H9 (cell line): ENCODE measurements around the gene LDLRAP1. TPM values are rescaled to one million over a fixed set of nuclear protein-coding genes. Genes with fewer than 3 reads are reported as not detected.

ENCODE experiments used
- DNase-seq: peaks from one replicate; pipeline ENCODE4 v3.0.0-alpha.2; 2017
- H2AFZ ChIP-seq: one replicate; pipeline ENCODE4 v1.6.1; 2013; ENCODE audit warnings: mild to moderate bottlenecking, low read length, control low read depth, moderate library complexity
- H2AK5ac ChIP-seq: 2 replicates; pipeline ENCODE4 v1.6.1; 2013; ENCODE audit warnings: low read length, control low read depth, mixed read lengths; ENCODE audit not compliant: insufficient read length
- H2BK120ac ChIP-seq: one replicate; pipeline ENCODE4 v1.6.1; 2013; ENCODE audit warnings: low read depth, mild to moderate bottlenecking, low read length, control low read depth, inconsistent platforms; ENCODE audit not compliant: poor library complexity, severe bottlenecking
- H2BK12ac ChIP-seq: 2 replicates; pipeline ENCODE4 v1.6.1; 2013; ENCODE audit warnings: low read length, control low read depth, mixed read lengths, low read depth; ENCODE audit not compliant: insufficient read length
- H2BK15ac ChIP-seq: 2 replicates; pipeline ENCODE4 v1.6.1; 2013; ENCODE audit warnings: low read depth, low read length, control low read depth
- H2BK20ac ChIP-seq: one replicate; pipeline ENCODE4 v1.6.1; 2013; ENCODE audit warnings: low read depth, mild to moderate bottlenecking, low read length, control low read depth, inconsistent platforms; ENCODE audit not compliant: poor library complexity, severe bottlenecking
- H2BK5ac ChIP-seq: 2 replicates; pipeline ENCODE4 v1.6.1; 2013; ENCODE audit warnings: low read length, control low read depth, mixed read lengths; ENCODE audit not compliant: insufficient read length
- H3K14ac ChIP-seq: 2 replicates; pipeline ENCODE4 v1.6.1; 2013; ENCODE audit warnings: low read length, control low read depth; ENCODE audit not compliant: insufficient read depth
- H3K18ac ChIP-seq: 2 replicates; pipeline ENCODE4 v1.6.1; 2013; ENCODE audit warnings: low read depth, mild to moderate bottlenecking, mixed read lengths, low read length, control low read depth; ENCODE audit not compliant: insufficient read length
- H3K23ac ChIP-seq: 2 replicates; pipeline ENCODE4 v1.6.1; 2013; ENCODE audit warnings: low read length, control low read depth, mixed read lengths, low read depth; ENCODE audit not compliant: insufficient read length
- H3K23me2 ChIP-seq: 2 replicates; pipeline ENCODE4 v1.6.1; 2013; ENCODE audit warnings: low read depth, mild to moderate bottlenecking, mixed read lengths, low read length, control low read depth; ENCODE audit not compliant: insufficient read length, poor library complexity, severe bottlenecking
- H3K27ac ChIP-seq: 2 replicates; pipeline ENCODE4 v1.5.1; 2013; ENCODE audit warnings: low read length, control low read depth, mixed read lengths, low read depth; ENCODE audit not compliant: insufficient read length
- H3K27me3 ChIP-seq: 2 replicates; pipeline ENCODE4 v1.6.1; 2013; ENCODE audit warnings: low read length, control low read depth, inconsistent platforms; ENCODE audit not compliant: insufficient read depth
- H3K4ac ChIP-seq: 2 replicates; pipeline ENCODE4 v1.6.1; 2013; ENCODE audit warnings: low read depth, mild to moderate bottlenecking, control low read depth, inconsistent platforms, low read length, moderate library complexity
- H3K4me1 ChIP-seq: 2 replicates; pipeline ENCODE4 v1.6.1; 2013; ENCODE audit warnings: low read length, control low read depth, inconsistent platforms; ENCODE audit not compliant: insufficient read depth
- H3K4me2 ChIP-seq: 2 replicates; pipeline ENCODE4 v1.6.1; 2013; ENCODE audit warnings: low read length, control low read depth, mixed read lengths; ENCODE audit not compliant: insufficient read length, insufficient read depth
- H3K56ac ChIP-seq: 2 replicates; pipeline ENCODE4 v1.6.1; 2013; ENCODE audit warnings: low read depth, mild to moderate bottlenecking, mixed read lengths, low read length, control low read depth; ENCODE audit not compliant: insufficient read length
- H3K79me1 ChIP-seq: 2 replicates; pipeline ENCODE4 v1.6.1; 2013; ENCODE audit warnings: low read depth, mild to moderate bottlenecking, moderate library complexity, low read length, control low read depth, inconsistent platforms; ENCODE audit not compliant: insufficient read depth, poor library complexity, severe bottlenecking
- H3K79me2 ChIP-seq: 2 replicates; pipeline ENCODE4 v1.6.1; 2013; ENCODE audit warnings: low read length, control low read depth, inconsistent platforms; ENCODE audit not compliant: insufficient read depth
- H3K9ac ChIP-seq: 2 replicates; pipeline ENCODE4 v1.6.1; 2013; ENCODE audit warnings: low read length, control low read depth, mixed read lengths; ENCODE audit not compliant: insufficient read length; ENCODE audit errors: extremely low read depth
- H3K9me3 ChIP-seq: one replicate; pipeline ENCODE4 v1.6.1; 2013; ENCODE audit warnings: low read depth, low read length, inconsistent platforms; ENCODE audit not compliant: control insufficient read depth
- H3T11ph ChIP-seq: one replicate; pipeline ENCODE4 v1.6.1; 2013; ENCODE audit warnings: mild to moderate bottlenecking, low read length, control low read depth, inconsistent platforms
- H4K20me1 ChIP-seq: one replicate; pipeline ENCODE4 v1.6.1; 2013; ENCODE audit not compliant: control insufficient read depth, insufficient read length, insufficient read depth
- H4K5ac ChIP-seq: 2 replicates; pipeline ENCODE4 v1.6.1; 2013; ENCODE audit warnings: low read depth, mild to moderate bottlenecking, mixed read lengths, low read length, control low read depth; ENCODE audit not compliant: insufficient read length
- H4K8ac ChIP-seq: replicated peaks from 2 replicates; pipeline ENCODE4 v1.6.1; 2013; ENCODE audit warnings: low read length, control low read depth, mixed read lengths, low read depth; ENCODE audit not compliant: insufficient read length
- H4K91ac ChIP-seq: 2 replicates; pipeline ENCODE4 v1.6.1; 2013; ENCODE audit warnings: low read depth, mild to moderate bottlenecking, moderate library complexity, mixed read lengths, low read length, control low read depth; ENCODE audit not compliant: insufficient read length
- H3K27ac Mint-ChIP-seq, 3 experiments: 2 replicates in 2 of 3; 3 replicates in 1 of 3; pipeline ENCODE4 v1.8.0; 2020 to 2021; ENCODE audit warnings: mixed read lengths in 3 of 3, mild to moderate bottlenecking in 1 of 3, moderate library complexity in 1 of 3
- H3K27me3 Mint-ChIP-seq: 2 replicates; pipeline ENCODE4 v1.8.0; 2021; ENCODE audit warnings: low read depth, mild to moderate bottlenecking, moderate library complexity, mixed read lengths
- H3K36me3 Mint-ChIP-seq, 3 experiments: 2 replicates in 2 of 3; 3 replicates in 1 of 3; pipeline ENCODE4 v1.8.0; 2020 to 2021; ENCODE audit warnings: low read depth in 3 of 3, mixed read lengths in 3 of 3; ENCODE audit not compliant: insufficient read depth in 1 of 3
- H3K4me1 Mint-ChIP-seq, 2 experiments: 2 replicates each; pipeline ENCODE4 v1.8.0; 2020; ENCODE audit warnings: mixed read lengths in 2 of 2
- H3K4me3 Mint-ChIP-seq, 2 experiments: 2 replicates in 1 of 2; 3 replicates in 1 of 2; pipeline ENCODE4 v1.8.0; 2020 to 2021; ENCODE audit warnings: mild to moderate bottlenecking in 2 of 2, mixed read lengths in 2 of 2, moderate library complexity in 1 of 2
- H3K9me3 Mint-ChIP-seq, 2 experiments: 2 replicates in 1 of 2; 3 replicates in 1 of 2; pipeline ENCODE4 v1.8.0; 2020; ENCODE audit warnings: mild to moderate bottlenecking in 2 of 2, mixed read lengths in 2 of 2, moderate library complexity in 1 of 2
- CTCF ChIP-seq: fragments of 200-600 bp; sonication (generic); conservative IDR thresholded peaks from 3 replicates; pipeline ENCODE4 v1.8.0; 2021; ENCODE audit warnings: antibody characterized with exemption, mild to moderate bottlenecking
- WGBS: extraction: QIAGEN DNeasy Blood & Tissue Kit; methylation state at CpG from one replicate; pipeline ENCODE4 v1.1.7; 2013; ENCODE audit warnings: missing lambda C conversion rate, low lambda C conversion rate, mixed read lengths; ENCODE audit not compliant: insufficient read length; ENCODE audit errors: extremely low coverage; 5-methylcytosine and 5-hydroxymethylcytosine counted together
- total RNA-seq: library from RNA; stranded (reverse); gene quantifications from 2 replicates; pipeline ENCODE4 v1.2.1, GENCODE V29; 2021

LDLRAP1 gene
- total RNA-seq, 1 experiment from 2014 or later: 15.7 TPM

GRCh38 chr1:25583519-25584370 lies 40.3 kb downstream of the LDLRAP1 start:
- Histone ChIP-seq H4K5ac (no peak overlapping the region), H2AK5ac (no peak overlapping the region), H2BK5ac (no peak overlapping the region), H3K4ac (no peak overlapping the region), H3K23me2 (no peaks in the 10 kb centered on the region), H3K9me3 (no peaks in the 10 kb centered on the region), H3K18ac (no peak overlapping the region), H3K56ac (no peak overlapping the region), H2BK15ac (no peak overlapping the region), H3K79me1 (no peaks in the 10 kb centered on the region), H2BK20ac (no peak overlapping the region), H2BK120ac (no peak overlapping the region), H4K8ac (no peak overlapping the region), H4K91ac (no peak overlapping the region), H2AFZ (no peak overlapping the region), H3K4me2 (no peak overlapping the region), H3K79me2 (no peaks in the 10 kb centered on the region), H3T11ph (no peak overlapping the region), H3K27me3 (no peaks in the 10 kb centered on the region), H4K20me1 (peaks cover 3% of the 10 kb centered on the region), H2BK12ac (no peak overlapping the region), H3K23ac (no peak overlapping the region), H3K14ac (no peak overlapping the region), H3K4me1 (peaks cover 12% of the 10 kb centered on the region; the same call in 1 of the 2 replicates), H3K27ac (no peak overlapping the region), H3K9ac (no peak overlapping the region)
- peaks cover 37 to 44% of the 10 kb centered on the region in 2 experiments for H3K4me1 Mint-ChIP-seq
- TF ChIP-seq CTCF: no peak
- H3K4me3 Mint-ChIP-seq: no peak overlapping the region
- peaks cover 5% of the 10 kb centered on the region for H3K27me3 Mint-ChIP-seq
- no peak overlapping the region for H3K27ac Mint-ChIP-seq
- WGBS: no CpG with 5 or more reads among the region's 14 CpGs
- no peak for DNase-seq
- H3K9me3 Mint-ChIP-seq: peaks cover 3% of the 10 kb centered on the region in 2 experiments; a peak in 2 of 5 replicates
- H3K36me3 Mint-ChIP-seq: no peaks in the 10 kb centered on the region; a peak in 1 of 7 replicates
